Mesenchymal stem cell (in vitro differentiated cells and primary cell): ENCODE results near the gene NKAP.
"Not testable (repeated sequence)": the region's sequence is repeated elsewhere in the genome, so short reads cannot be mapped to it uniquely, and the experiment has no call there.

Experiments
- DNase-seq: peaks from one replicate; pipeline ENCODE4 v3.0.0-alpha.2; 2013
- H2AFZ ChIP-seq: one replicate; pipeline ENCODE4 v1.6.1; 2013; ENCODE audit warnings: low read depth, mild to moderate bottlenecking, control low read depth, inconsistent platforms, low read length, moderate library complexity
- H2AK5ac ChIP-seq: 2 replicates; pipeline ENCODE4 v1.6.1; 2013; ENCODE audit warnings: low read length, moderate library complexity, mild to moderate bottlenecking, inconsistent platforms; ENCODE audit not compliant: severe bottlenecking
- H2BK120ac ChIP-seq: one replicate; pipeline ENCODE4 v1.6.1; 2013; ENCODE audit warnings: low read depth, mild to moderate bottlenecking, inconsistent platforms, low read length, moderate library complexity
- H2BK12ac ChIP-seq, 2 experiments: one replicate each; pipeline ENCODE4 v1.6.1; 2013; ENCODE audit warnings: inconsistent platforms in 2 of 2, low read length in 2 of 2, mild to moderate bottlenecking in 2 of 2, moderate library complexity in 2 of 2, control low read depth in 1 of 2
- H2BK15ac ChIP-seq: one replicate; pipeline ENCODE4 v1.6.1; 2013; ENCODE audit warnings: mild to moderate bottlenecking, low read depth, inconsistent platforms; ENCODE audit not compliant: poor library complexity, severe bottlenecking
- H2BK5ac ChIP-seq: 2 replicates; pipeline ENCODE4 v1.6.1; 2013; ENCODE audit warnings: low read depth, mild to moderate bottlenecking, low read length, control low read depth, inconsistent platforms; ENCODE audit not compliant: poor library complexity, severe bottlenecking
- H3K14ac ChIP-seq, 2 experiments: one replicate each; pipeline ENCODE4 v1.6.1; 2013; ENCODE audit warnings: inconsistent platforms in 2 of 2, low read length in 2 of 2, control low read depth in 1 of 2, mild to moderate bottlenecking in 1 of 2, moderate library complexity in 1 of 2
- H3K18ac ChIP-seq, 2 experiments: one replicate each; pipeline ENCODE4 v1.6.1; 2013; ENCODE audit warnings: inconsistent platforms in 2 of 2, low read length in 2 of 2, control low read depth in 1 of 2, low read depth in 1 of 2, mild to moderate bottlenecking in 1 of 2
- H3K23ac ChIP-seq, 2 experiments: one replicate each; pipeline ENCODE4 v1.6.1; 2013; ENCODE audit warnings: inconsistent platforms in 2 of 2, low read length in 2 of 2, mild to moderate bottlenecking in 2 of 2, moderate library complexity in 2 of 2, control low read depth in 1 of 2
- H3K27ac ChIP-seq: 2 replicates; pipeline ENCODE4 v1.5.1; 2013; ENCODE audit warnings: mild to moderate bottlenecking, moderate library complexity, low read length, control low read depth, inconsistent platforms; ENCODE audit not compliant: poor library complexity, severe bottlenecking
- H3K27me3 ChIP-seq, 2 experiments: 2 replicates each; pipeline versions ENCODE4 v1.6.1 to v1.7.0; 2013; ENCODE audit warnings: low read length in 2 of 2, mild to moderate bottlenecking in 2 of 2, moderate library complexity in 2 of 2, control low read depth in 1 of 2, inconsistent platforms in 1 of 2; ENCODE audit not compliant: control insufficient read depth in 1 of 2, insufficient read depth in 1 of 2
- H3K36me3 ChIP-seq, 2 experiments: 2 replicates each; pipeline versions ENCODE4 v1.6.1 to v1.7.0; 2013; ENCODE audit warnings: low read length in 2 of 2, control low read depth in 1 of 2, inconsistent platforms in 1 of 2, low read depth in 1 of 2, mild to moderate bottlenecking in 1 of 2; ENCODE audit not compliant: insufficient read depth in 2 of 2, control insufficient read depth in 1 of 2
- H3K4ac ChIP-seq, 2 experiments: one replicate each; pipeline ENCODE4 v1.6.1; 2013; ENCODE audit warnings: inconsistent platforms in 2 of 2, low read length in 2 of 2, mild to moderate bottlenecking in 2 of 2, moderate library complexity in 2 of 2, control low read depth in 1 of 2, low read depth in 1 of 2
- H3K4me1 ChIP-seq: 2 replicates; pipeline ENCODE4 v1.6.1; 2013; ENCODE audit warnings: low read depth, low read length, control low read depth; ENCODE audit not compliant: control insufficient read depth, insufficient read depth
- H3K4me2 ChIP-seq: 2 replicates; pipeline ENCODE4 v1.6.1; 2013; ENCODE audit warnings: low read length, mild to moderate bottlenecking, inconsistent platforms; ENCODE audit not compliant: poor library complexity, severe bottlenecking
- H3K4me3 ChIP-seq, 2 experiments: 2 replicates each; pipeline versions ENCODE4 v1.5.1 to v1.7.0; 2013; ENCODE audit warnings: low read length in 2 of 2, mild to moderate bottlenecking in 2 of 2, control low read depth in 1 of 2, low read depth in 1 of 2; ENCODE audit not compliant: insufficient read depth in 1 of 2
- H3K79me1 ChIP-seq: replicated peaks from 2 replicates; pipeline ENCODE4 v1.6.1; 2013; ENCODE audit warnings: mild to moderate bottlenecking, control low read depth, low read length, inconsistent platforms; ENCODE audit not compliant: poor library complexity, severe bottlenecking
- H3K9ac ChIP-seq: 2 replicates; pipeline ENCODE4 v1.7.0; 2013; ENCODE audit warnings: mild to moderate bottlenecking, low read length, moderate library complexity
- H3K9me3 ChIP-seq: 2 replicates; pipeline ENCODE4 v1.7.0; 2013; ENCODE audit warnings: mild to moderate bottlenecking, low read length; ENCODE audit not compliant: control insufficient read depth
- H4K8ac ChIP-seq: one replicate; pipeline ENCODE4 v1.6.1; 2013; ENCODE audit warnings: inconsistent platforms, mild to moderate bottlenecking, low read length, moderate library complexity
- H4K91ac ChIP-seq: one replicate; pipeline ENCODE4 v1.6.1; 2013; ENCODE audit warnings: mild to moderate bottlenecking, low read length, inconsistent platforms
- WGBS: methylation state at CpG from one replicate; pipeline ENCODE4 v1.1.7; 2013; ENCODE audit warnings: mixed read lengths; 5-methylcytosine and 5-hydroxymethylcytosine counted together

The NKAP gene

GRCh38 chrX:119942173-119942819, 1.3 kb downstream of the NKAP start:
- H3K79me1 ChIP-seq = peaks cover 1% of the 10 kb centered on the region
- no peak for DNase-seq
- no peaks in the 10 kb centered on the region for H3K9me3 ChIP-seq
- no peak overlapping the region for H2BK12ac ChIP-seq
- peak overlapping the region; percentile 66 for H3K4me2 ChIP-seq
- no peak overlapping the region for H2AFZ ChIP-seq
- no peak overlapping the region for H4K8ac ChIP-seq
- H2BK120ac ChIP-seq = no peak overlapping the region
- no peaks in the 10 kb centered on the region for H3K36me3 ChIP-seq
- no peaks in the 10 kb centered on the region for H3K27me3 ChIP-seq
- H3K4me1 ChIP-seq = peaks cover 5% of the 10 kb centered on the region
- no peak overlapping the region for H3K23ac ChIP-seq
- peak overlapping the region; percentile 96 for H3K9ac ChIP-seq
- peak overlapping the region in 1 of 2 experiments; percentile 87 for H3K4me3 ChIP-seq
- no peak overlapping the region for H2BK15ac ChIP-seq
- WGBS = 70% methylated on average over 11 of the region's 13 CpGs
- no peak overlapping the region for H2BK5ac ChIP-seq
- H3K27ac ChIP-seq = peak overlapping the region; percentile 12
- no peak overlapping the region for H4K91ac ChIP-seq
- H3K14ac ChIP-seq = no peak overlapping the region
- no peak overlapping the region for H3K18ac ChIP-seq
- H2AK5ac ChIP-seq = no peak overlapping the region
- no peak overlapping the region for H3K4ac ChIP-seq

- H4K91ac ChIP-seq = no peak overlapping the region
- H3K27me3 ChIP-seq = no peaks in the 10 kb centered on the region
- no peak overlapping the region for H3K14ac ChIP-seq
- no peak overlapping the region for H3K4me2 ChIP-seq
- peak overlapping the region in 1 of 2 experiments; percentile 87 for H3K4me3 ChIP-seq
- H3K27ac ChIP-seq = no peak overlapping the region
- no peak overlapping the region for H3K4ac ChIP-seq
- H3K79me1 ChIP-seq = peaks cover 1% of the 10 kb centered on the region
- no peak overlapping the region for H2AK5ac ChIP-seq
- no peak overlapping the region for H3K18ac ChIP-seq
- H2BK5ac ChIP-seq = no peak overlapping the region
- no peak overlapping the region for H4K8ac ChIP-seq
- no peak overlapping the region for H2BK15ac ChIP-seq
- DNase-seq = no peak
- H2AFZ ChIP-seq = no peak overlapping the region
- no peak overlapping the region for H3K23ac ChIP-seq
- no peak overlapping the region for H2BK120ac ChIP-seq
- H3K36me3 ChIP-seq = peaks cover 0 to 8% of the 10 kb centered on the region in 2 experiments
- H3K9ac ChIP-seq = peak overlapping the region; percentile 96
- H3K9me3 ChIP-seq = no peaks in the 10 kb centered on the region
- peaks cover 5% of the 10 kb centered on the region for H3K4me1 ChIP-seq
- no peak overlapping the region for H2BK12ac ChIP-seq
Observed at GRCh38 chrX:119941336-119941735, 2.2 kb downstream of the NKAP start.

- H3K9ac ChIP-seq = no peak overlapping the region
- 98% methylated on average over 3 of the region's 3 CpGs for WGBS
- no peak overlapping the region for H2BK5ac ChIP-seq
- no peak overlapping the region for H3K4me3 ChIP-seq
- no peak overlapping the region for H2AK5ac ChIP-seq
- peaks cover 8 to 44% of the 10 kb centered on the region in 2 experiments for H3K36me3 ChIP-seq
- no peak overlapping the region for H2BK120ac ChIP-seq
- no peak overlapping the region for H4K8ac ChIP-seq
- H3K23ac ChIP-seq = no peak overlapping the region
- H3K4ac ChIP-seq = no peak overlapping the region
- H3K79me1 ChIP-seq = peaks cover 1% of the 10 kb centered on the region
- H3K4me2 ChIP-seq = no peak overlapping the region
- H2BK12ac ChIP-seq = no peak overlapping the region
- H3K27me3 ChIP-seq = no peaks in the 10 kb centered on the region
- no peak overlapping the region for H4K91ac ChIP-seq
- no peaks in the 10 kb centered on the region for H3K4me1 ChIP-seq
- H3K9me3 ChIP-seq = no peaks in the 10 kb centered on the region
- DNase-seq = no peak
- H3K18ac ChIP-seq = no peak overlapping the region
- H2AFZ ChIP-seq = no peak overlapping the region
- H3K27ac ChIP-seq = no peak overlapping the region
- no peak overlapping the region for H2BK15ac ChIP-seq
- no peak overlapping the region for H3K14ac ChIP-seq
Observed at GRCh38 chrX:119935215-119935874, 8.2 kb downstream of the NKAP start.

GRCh38 chrX:119922391-119922790, 21.2 kb downstream of the NKAP start:
- WGBS = 96% methylated on average over 4 of the region's 7 CpGs
- not testable (repeated sequence) for H2BK5ac ChIP-seq, H3K36me3 ChIP-seq, DNase-seq, H2BK120ac ChIP-seq, H3K9ac ChIP-seq, H4K8ac ChIP-seq, H3K4me3 ChIP-seq, H3K4me2 ChIP-seq, H2BK12ac ChIP-seq, H2AFZ ChIP-seq, H3K4ac ChIP-seq, H3K9me3 ChIP-seq, H3K27me3 ChIP-seq, H3K27ac ChIP-seq, H2AK5ac ChIP-seq, H3K4me1 ChIP-seq, H3K79me1 ChIP-seq, H3K18ac ChIP-seq, H3K14ac ChIP-seq, H3K23ac ChIP-seq, H2BK15ac ChIP-seq, H4K91ac ChIP-seq
